Liver (tissue), 9 donors: Measurements from ENCODE around the gene DDX56. TPM values are rescaled to one million over a fixed set of nuclear protein-coding genes. Genes with fewer than 3 reads are reported as not detected.
"Not testable (repeated sequence)": the region's sequence is repeated elsewhere in the genome, so short reads cannot be mapped to it uniquely, and the experiment has no call there.

Source experiments
- DNase-seq: peaks from one replicate; pipeline ENCODE4 v3.0.0-alpha.2; 2017; ENCODE audit warnings: low spot score
- H3K27ac ChIP-seq, 2 donors: one replicate each; pipeline ENCODE4 v1.7.0; 2013; ENCODE audit warnings: inconsistent platforms in 2 of 2, low read length in 2 of 2, control low read depth in 1 of 2, low read depth in 1 of 2, mild to moderate bottlenecking in 1 of 2
- H3K27me3 ChIP-seq, 4 donors: one replicate each; pipeline versions ENCODE4 v1.6.1 to v1.7.0; 2013; ENCODE audit warnings: low read length in 3 of 4, inconsistent platforms in 1 of 4, mild to moderate bottlenecking in 1 of 4, moderate library complexity in 1 of 4; ENCODE audit not compliant: control insufficient read depth in 4 of 4, insufficient read depth in 4 of 4
- H3K36me3 ChIP-seq, 4 donors: one replicate each; pipeline versions ENCODE4 v1.6.1 to v1.7.0; 2013; ENCODE audit warnings: low read length in 3 of 4, mild to moderate bottlenecking in 3 of 4, low read depth in 1 of 4, moderate library complexity in 1 of 4; ENCODE audit not compliant: control insufficient read depth in 4 of 4, insufficient read depth in 3 of 4
- H3K4me1 ChIP-seq, 4 donors: one replicate each; pipeline versions ENCODE4 v1.6.1 to v1.7.0; 2013; ENCODE audit warnings: low read length in 3 of 4, mild to moderate bottlenecking in 3 of 4, moderate library complexity in 1 of 4; ENCODE audit not compliant: control insufficient read depth in 4 of 4, insufficient read depth in 4 of 4
- H3K4me3 ChIP-seq, 3 donors: one replicate each; pipeline versions ENCODE4 v1.6.1 to v1.7.0; 2013; ENCODE audit warnings: low read length in 3 of 3, control low read depth in 1 of 3, low read depth in 1 of 3, mild to moderate bottlenecking in 1 of 3
- H3K9ac ChIP-seq, 2 donors: one replicate each; pipeline ENCODE4 v1.7.0; 2013; ENCODE audit warnings: low read length in 2 of 2, mild to moderate bottlenecking in 2 of 2, moderate library complexity in 2 of 2, control low read depth in 1 of 2, low read depth in 1 of 2
- H3K9me3 ChIP-seq, 4 donors: one replicate each; pipeline versions ENCODE4 v1.6.1 to v1.7.0; 2013; ENCODE audit warnings: low read length in 3 of 4; ENCODE audit not compliant: control insufficient read depth in 4 of 4
- ATF3 ChIP-seq: IDR thresholded peaks from 2 replicates; pipeline ENCODE4 v1.6.1; 2016; ENCODE audit warnings: antibody characterized with exemption
- CTCF ChIP-seq: fragments of 150-350 bp; IDR thresholded peaks from 2 replicates; pipeline ENCODE4 v1.5.1; 2017; ENCODE audit warnings: improper control_type of control experiment, low read depth, low read length; ENCODE audit not compliant: missing input control
- EGR1 ChIP-seq, 2 donors: IDR thresholded peaks; 2 replicates each; pipeline ENCODE4 v1.6.1; 2016 to 2018; ENCODE audit warnings: antibody characterized with exemption in 2 of 2, low read depth in 2 of 2
- FOXA1 ChIP-seq: IDR thresholded peaks from 2 replicates; pipeline ENCODE4 v1.6.1; 2016; ENCODE audit warnings: antibody characterized with exemption
- FOXA2 ChIP-seq: IDR thresholded peaks from 2 replicates; pipeline ENCODE4 v1.6.1; 2016; ENCODE audit warnings: antibody characterized with exemption
- GABPA ChIP-seq, 2 donors: IDR thresholded peaks in 1 of 2; conservative IDR thresholded peaks in 1 of 2; 2 replicates each; pipeline ENCODE4 v1.6.1; 2016; ENCODE audit warnings: antibody characterized with exemption in 2 of 2, mild to moderate bottlenecking in 1 of 2, moderate library complexity in 1 of 2
- HNF4A ChIP-seq, 2 donors: conservative IDR thresholded peaks; 2 replicates each; pipeline ENCODE4 v1.6.1; 2016; ENCODE audit warnings: antibody characterized with exemption in 2 of 2, mild to moderate bottlenecking in 2 of 2
- HNF4G ChIP-seq: IDR thresholded peaks from 2 replicates; pipeline ENCODE4 v1.6.1; 2016; ENCODE audit warnings: antibody characterized with exemption
- JUND ChIP-seq, 2 donors: IDR thresholded peaks; 2 replicates each; pipeline ENCODE4 v1.6.1; 2016; ENCODE audit warnings: antibody characterized with exemption in 2 of 2
- NR2F2 ChIP-seq: IDR thresholded peaks from 2 replicates; pipeline ENCODE4 v1.6.1; 2016; ENCODE audit warnings: antibody characterized with exemption
- RAD21 ChIP-seq, 2 donors: IDR thresholded peaks; 2 replicates each; pipeline ENCODE4 v1.6.1; 2016; ENCODE audit warnings: antibody characterized with exemption in 2 of 2, mild to moderate bottlenecking in 2 of 2
- RXRA ChIP-seq, 2 donors: IDR thresholded peaks; 2 replicates each; pipeline ENCODE4 v1.6.1; 2017 to 2018; ENCODE audit warnings: antibody characterized with exemption in 2 of 2, mild to moderate bottlenecking in 1 of 2
- SP1 ChIP-seq: IDR thresholded peaks from 2 replicates; pipeline ENCODE4 v1.6.1; 2018; ENCODE audit warnings: antibody characterized with exemption, mild to moderate bottlenecking
- TAF1 ChIP-seq: conservative IDR thresholded peaks from 2 replicates; pipeline ENCODE4 v1.6.1; 2016; ENCODE audit warnings: antibody characterized with exemption, mild to moderate bottlenecking
- YY1 ChIP-seq: IDR thresholded peaks from 2 replicates; pipeline ENCODE4 v1.6.1; 2016; ENCODE audit warnings: antibody characterized with exemption, mild to moderate bottlenecking
- ZBTB33 ChIP-seq: IDR thresholded peaks from 2 replicates; pipeline ENCODE4 v1.6.1; 2016; ENCODE audit warnings: antibody characterized with exemption
- WGBS: extraction: QIAGEN DNeasy Blood & Tissue Kit; methylation state at CpG from one replicate; pipeline ENCODE4 v1.1.7; 2013; 5-methylcytosine and 5-hydroxymethylcytosine counted together
- polyA plus RNA-seq, 2 donors: library from polyadenylated mRNA; stranded (reverse) in 1 of 2; unstranded in 1 of 2; fragments of 200-250 nt in 1 of 2; fragments of >200 nt in 1 of 2; fragmentation: Nextera tagmentation in 1 of 2; extraction: Ambion mirVana in 1 of 2; gene quantifications; one replicate each; pipeline versions ENCODE4 v1.2.1 to v1.2.3, GENCODE V29; 2013 to 2015
- total RNA-seq, 2 donors: library from RNA; depleted of rRNA; stranded (reverse); fragments of >200 nt; gene quantifications; one replicate each; pipeline ENCODE4 v1.2.3, GENCODE V29; 2014
- TF ChIP-seq, protein P1 (sequence below): IDR thresholded peaks from 2 replicates; pipeline ENCODE4 v1.6.1; 2016; ENCODE audit warnings: antibody characterized with exemption, mild to moderate bottlenecking
- TF ChIP-seq, protein P2 (sequence below): IDR thresholded peaks from 2 replicates; pipeline ENCODE4 v1.6.1; 2016; ENCODE audit warnings: antibody characterized with exemption
- donor health status: healthy.
- donor health status: healthy.
- donor health status: healthy.
- donor health status: healthy.
- donor health status: healthy.

The DDX56 gene
- total and polyA plus RNA-seq, 4 donors = 24.3 to 42.1 (median 31.9) TPM

DNA sequence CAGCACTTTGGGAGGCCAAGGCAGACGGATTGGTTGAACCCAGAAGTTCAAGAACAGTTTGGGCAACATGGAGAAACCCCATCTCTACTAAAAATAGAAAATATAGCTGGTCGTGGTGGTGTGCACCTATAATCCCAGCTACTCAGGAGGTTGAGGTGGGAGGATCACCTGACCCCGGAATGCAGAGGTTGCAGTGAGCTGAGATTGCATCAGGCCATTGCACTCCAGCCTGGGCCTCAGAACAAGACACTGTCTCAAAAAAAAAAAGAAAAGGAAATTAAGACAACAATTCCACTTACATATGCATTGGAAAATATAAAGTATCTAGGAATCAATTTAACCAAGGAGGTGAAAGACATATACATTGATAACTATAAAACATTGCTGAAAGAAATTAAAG is 25.5 kb upstream of the DDX56 start:
- H3K27me3 ChIP-seq = no peaks in the 10 kb centered on the region
- no peaks in the 10 kb centered on the region for H3K4me1 ChIP-seq
- WGBS = 86% methylated on average over 3 of the region's 3 CpGs
- no peak overlapping the region for H3K9ac ChIP-seq
- H3K4me3 ChIP-seq = no peak overlapping the region
- no peaks in the 10 kb centered on the region for H3K36me3 ChIP-seq
- no peaks in the 10 kb centered on the region for H3K9me3 ChIP-seq
- no peak overlapping the region for H3K27ac ChIP-seq
- TF ChIP-seq HNF4A (conservative IDR thresholded peaks at IDR 0.05) (no peak), TAF1 (no peak), CTCF (no peak), RAD21 (IDR thresholded peaks at IDR 0.05) (no peak), FOXA2 (no peak), RXRA (IDR thresholded peaks at IDR 0.05) (no peak), ATF3 (no peak), ZBTB33 (no peak), EGR1 (IDR thresholded peaks at IDR 0.05; ENCODE audit: low read depth in 2 of 2) (no peak), NR2F2 (no peak), YY1 (no peak), JUND (IDR thresholded peaks at IDR 0.05) (no peak), GABPA (IDR thresholded peaks at IDR 0.05 in 1 of 2, conservative IDR thresholded peaks at IDR 0.05 in 1 of 2) (no peak), FOXA1 (no peak), HNF4G (no peak), SP1 (no peak)
- TF ChIP-seq, protein P1, sequence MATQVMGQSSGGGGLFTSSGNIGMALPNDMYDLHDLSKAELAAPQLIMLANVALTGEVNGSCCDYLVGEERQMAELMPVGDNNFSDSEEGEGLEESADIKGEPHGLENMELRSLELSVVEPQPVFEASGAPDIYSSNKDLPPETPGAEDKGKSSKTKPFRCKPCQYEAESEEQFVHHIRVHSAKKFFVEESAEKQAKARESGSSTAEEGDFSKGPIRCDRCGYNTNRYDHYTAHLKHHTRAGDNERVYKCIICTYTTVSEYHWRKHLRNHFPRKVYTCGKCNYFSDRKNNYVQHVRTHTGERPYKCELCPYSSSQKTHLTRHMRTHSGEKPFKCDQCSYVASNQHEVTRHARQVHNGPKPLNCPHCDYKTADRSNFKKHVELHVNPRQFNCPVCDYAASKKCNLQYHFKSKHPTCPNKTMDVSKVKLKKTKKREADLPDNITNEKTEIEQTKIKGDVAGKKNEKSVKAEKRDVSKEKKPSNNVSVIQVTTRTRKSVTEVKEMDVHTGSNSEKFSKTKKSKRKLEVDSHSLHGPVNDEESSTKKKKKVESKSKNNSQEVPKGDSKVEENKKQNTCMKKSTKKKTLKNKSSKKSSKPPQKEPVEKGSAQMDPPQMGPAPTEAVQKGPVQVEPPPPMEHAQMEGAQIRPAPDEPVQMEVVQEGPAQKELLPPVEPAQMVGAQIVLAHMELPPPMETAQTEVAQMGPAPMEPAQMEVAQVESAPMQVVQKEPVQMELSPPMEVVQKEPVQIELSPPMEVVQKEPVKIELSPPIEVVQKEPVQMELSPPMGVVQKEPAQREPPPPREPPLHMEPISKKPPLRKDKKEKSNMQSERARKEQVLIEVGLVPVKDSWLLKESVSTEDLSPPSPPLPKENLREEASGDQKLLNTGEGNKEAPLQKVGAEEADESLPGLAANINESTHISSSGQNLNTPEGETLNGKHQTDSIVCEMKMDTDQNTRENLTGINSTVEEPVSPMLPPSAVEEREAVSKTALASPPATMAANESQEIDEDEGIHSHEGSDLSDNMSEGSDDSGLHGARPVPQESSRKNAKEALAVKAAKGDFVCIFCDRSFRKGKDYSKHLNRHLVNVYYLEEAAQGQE = no peak
- TF ChIP-seq, protein P2, sequence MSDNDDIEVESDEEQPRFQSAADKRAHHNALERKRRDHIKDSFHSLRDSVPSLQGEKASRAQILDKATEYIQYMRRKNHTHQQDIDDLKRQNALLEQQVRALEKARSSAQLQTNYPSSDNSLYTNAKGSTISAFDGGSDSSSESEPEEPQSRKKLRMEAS = no peak
- no peak for DNase-seq

- not testable (repeated sequence) for H3K4me3 ChIP-seq, H3K9me3 ChIP-seq, H3K4me1 ChIP-seq, H3K9ac ChIP-seq, DNase-seq, H3K27ac ChIP-seq, H3K36me3 ChIP-seq, H3K27me3 ChIP-seq
- 93% methylated on average over 8 of the region's 8 CpGs for WGBS
Measured at GRCh38 chr7:44597181-44597580, 23.5 kb upstream of the DDX56 start.
